Measurements from ENCODE around the gene SPATA2L.

SPATA2L gene

DNA sequence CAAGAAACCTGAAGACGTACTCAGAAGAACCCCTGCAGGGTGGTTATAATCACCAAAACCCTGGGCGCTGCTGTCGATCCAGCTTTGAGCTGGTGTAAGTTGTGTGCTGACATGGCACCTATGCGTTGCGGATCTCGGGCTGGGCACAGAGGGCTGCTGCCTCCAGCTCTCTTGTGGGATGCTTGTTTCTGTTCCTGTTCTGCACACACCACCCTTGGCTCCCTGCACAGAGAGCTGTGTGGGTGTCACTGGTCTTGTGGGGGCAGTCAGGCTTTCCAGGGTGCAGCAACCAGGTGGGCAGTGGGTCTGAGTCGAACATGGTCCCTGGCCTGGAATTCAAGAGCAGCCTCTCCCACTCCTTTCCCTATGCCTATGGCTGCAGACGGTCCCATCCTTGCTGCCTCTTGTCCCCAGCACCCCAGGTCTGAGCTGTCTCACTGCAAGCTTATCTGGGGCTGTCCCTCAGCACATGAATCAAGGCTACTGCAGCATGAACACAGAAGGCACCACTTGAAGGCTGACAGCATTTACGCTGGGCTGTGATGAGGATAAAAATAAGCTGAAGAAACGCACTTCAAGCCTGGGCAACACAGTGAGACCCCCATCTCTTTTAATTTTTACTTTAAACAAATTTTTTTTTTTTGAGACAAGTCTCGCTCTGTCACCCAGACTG, 40.0 kb upstream of the SPATA2L start:
- no peaks in the 10 kb centered on the region for H3K9me3 ChIP-seq (ENCODE audit: insufficient read depth, low read length)
- no peak overlapping the region for H3K4me2 ChIP-seq (ENCODE audit: low read depth, low read length, poor library complexity, severe bottlenecking)
- no peak overlapping the region for H3K9ac ChIP-seq (ENCODE audit: low read length)
- H3K36me3 ChIP-seq (ENCODE audit: low read length): peaks cover 17% of the 10 kb centered on the region; the same call in 1 of the 2 replicates
- no peak overlapping the region for H3K27ac ChIP-seq (ENCODE audit: low read depth, low read length)
- no peaks in the 10 kb centered on the region for H3K9me2 ChIP-seq (replicated peaks; ENCODE audit: insufficient read depth, low read length)
- H3K4me3 ChIP-seq (ENCODE audit: insufficient read depth, low read length, poor library complexity, severe bottlenecking): no peak overlapping the region
- H3K27me3 ChIP-seq (ENCODE audit: low read length): no peaks in the 10 kb centered on the region
- no peak overlapping the region for H2AFZ ChIP-seq (ENCODE audit: low read depth, low read length, severe bottlenecking)
- peaks cover 12% of the 10 kb centered on the region for H3F3A ChIP-seq (ENCODE audit: insufficient read depth)
- H4K20me1 ChIP-seq (ENCODE audit: low read depth, low read length): no peaks in the 10 kb centered on the region
- no peaks in the 10 kb centered on the region for H3K79me2 ChIP-seq (ENCODE audit: insufficient read depth, low read length)
- no peak for TF ChIP-seq EZH2phosphoT487 (conservative IDR thresholded peaks at IDR 0.05; ENCODE audit: low read length)
- TF ChIP-seq, protein P1, sequence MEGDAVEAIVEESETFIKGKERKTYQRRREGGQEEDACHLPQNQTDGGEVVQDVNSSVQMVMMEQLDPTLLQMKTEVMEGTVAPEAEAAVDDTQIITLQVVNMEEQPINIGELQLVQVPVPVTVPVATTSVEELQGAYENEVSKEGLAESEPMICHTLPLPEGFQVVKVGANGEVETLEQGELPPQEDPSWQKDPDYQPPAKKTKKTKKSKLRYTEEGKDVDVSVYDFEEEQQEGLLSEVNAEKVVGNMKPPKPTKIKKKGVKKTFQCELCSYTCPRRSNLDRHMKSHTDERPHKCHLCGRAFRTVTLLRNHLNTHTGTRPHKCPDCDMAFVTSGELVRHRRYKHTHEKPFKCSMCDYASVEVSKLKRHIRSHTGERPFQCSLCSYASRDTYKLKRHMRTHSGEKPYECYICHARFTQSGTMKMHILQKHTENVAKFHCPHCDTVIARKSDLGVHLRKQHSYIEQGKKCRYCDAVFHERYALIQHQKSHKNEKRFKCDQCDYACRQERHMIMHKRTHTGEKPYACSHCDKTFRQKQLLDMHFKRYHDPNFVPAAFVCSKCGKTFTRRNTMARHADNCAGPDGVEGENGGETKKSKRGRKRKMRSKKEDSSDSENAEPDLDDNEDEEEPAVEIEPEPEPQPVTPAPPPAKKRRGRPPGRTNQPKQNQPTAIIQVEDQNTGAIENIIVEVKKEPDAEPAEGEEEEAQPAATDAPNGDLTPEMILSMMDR (IDR thresholded peaks at IDR 0.05; ENCODE audit: insufficient read depth, low read length, poor library complexity, severe bottlenecking): no peak

DNA sequence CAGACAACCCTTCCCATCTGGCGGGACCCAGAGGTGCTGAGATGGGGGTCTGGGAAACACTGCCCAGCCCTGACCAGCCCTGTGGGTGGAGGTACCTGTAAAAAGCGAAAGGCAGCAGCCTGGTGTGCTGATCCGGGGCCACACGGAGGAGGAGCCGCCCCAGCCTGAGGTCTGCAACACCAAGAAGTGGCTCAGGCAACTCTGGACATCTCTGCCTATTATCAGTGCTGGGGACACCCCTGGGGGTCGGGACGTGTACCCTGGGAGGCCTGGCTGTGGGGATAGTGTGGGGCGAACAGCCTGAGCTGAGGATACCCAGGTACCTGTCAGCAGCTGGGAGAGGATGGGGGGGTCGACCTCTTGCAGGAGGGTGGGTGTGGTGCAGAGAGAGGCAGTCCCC, 37.9 kb upstream of the SPATA2L start:
- Histone ChIP-seq H4K20me1 (ENCODE audit: low read depth, low read length) (0 out of 2 replicates have a peak, but pooled peaks cover 2% of the 10 kb centered on the region), H3K9me3 (ENCODE audit: insufficient read depth, low read length) (no peaks in the 10 kb centered on the region), H3K36me3 (ENCODE audit: low read length) (peaks cover 14% of the 10 kb centered on the region; the same call in 1 of the 2 replicates)

DNA sequence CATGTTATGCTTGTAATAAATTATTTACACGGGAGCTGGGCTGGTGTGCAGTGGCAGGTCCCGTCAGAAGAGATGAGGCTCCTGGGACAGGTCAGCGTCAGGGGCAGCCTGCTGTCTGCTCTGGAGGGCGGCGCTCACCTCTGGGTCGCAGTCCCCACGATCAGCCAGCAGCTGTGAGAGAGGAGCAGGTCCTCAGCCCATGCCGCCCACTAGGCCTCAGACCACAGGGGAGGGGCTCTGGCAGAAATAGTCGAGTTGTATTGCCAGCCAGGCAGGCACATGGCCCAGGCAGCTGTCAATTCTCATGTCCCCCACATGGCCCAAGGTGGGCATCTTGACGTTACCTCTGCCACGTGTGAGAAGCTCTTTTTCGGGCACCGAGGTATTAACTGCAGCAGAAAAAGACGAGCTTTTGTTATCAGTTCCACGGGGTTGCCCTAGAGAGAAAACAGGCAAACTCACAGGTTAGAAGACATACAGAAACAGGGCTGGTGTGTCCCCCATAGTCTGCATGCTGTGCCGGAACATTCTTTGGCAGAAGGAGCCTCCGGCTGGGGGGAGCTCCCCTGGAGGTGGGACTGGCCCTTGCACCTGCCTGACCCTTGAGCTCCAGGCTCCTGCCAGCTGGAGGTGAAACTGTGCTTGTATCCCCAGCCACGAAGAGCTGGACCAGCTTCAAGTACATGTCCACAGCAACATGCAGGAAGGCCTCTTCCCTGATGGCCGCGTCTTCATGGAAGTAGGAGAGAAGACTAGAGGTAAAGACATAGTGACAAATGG, 37.2 kb upstream of the SPATA2L start:
- Histone ChIP-seq H3K27me3 (ENCODE audit: low read length) (no peaks in the 10 kb centered on the region), H4K20me1 (ENCODE audit: low read depth, low read length) (0 out of 2 replicates have a peak, but pooled peaks cover 2% of the 10 kb centered on the region)

More for the DNA sequence above, 37.9 kb upstream of the SPATA2L start:
- Histone ChIP-seq H3K27me3 (ENCODE audit: low read length) (no peaks in the 10 kb centered on the region), H3K4me3 (ENCODE audit: insufficient read depth, low read length, poor library complexity, severe bottlenecking) (no peak overlapping the region), H3K4me2 (ENCODE audit: low read depth, low read length, poor library complexity, severe bottlenecking) (no peak overlapping the region), H2AFZ (ENCODE audit: low read depth, low read length, severe bottlenecking) (no peak overlapping the region), H3K27ac (ENCODE audit: low read depth, low read length) (no peak overlapping the region), H3K79me2 (ENCODE audit: insufficient read depth, low read length) (no peaks in the 10 kb centered on the region), H3K9ac (ENCODE audit: low read length) (no peak overlapping the region), H3K9me2 (replicated peaks; ENCODE audit: insufficient read depth, low read length) (no peaks in the 10 kb centered on the region), H3F3A (ENCODE audit: insufficient read depth) (peaks cover 12% of the 10 kb centered on the region)
- TF ChIP-seq, protein P1 (IDR thresholded peaks at IDR 0.05; ENCODE audit: insufficient read depth, low read length, poor library complexity, severe bottlenecking): no peak
- no peak for TF ChIP-seq EZH2phosphoT487 (conservative IDR thresholded peaks at IDR 0.05; ENCODE audit: low read length)

More for the DNA sequence above, 37.2 kb upstream of the SPATA2L start:
- Histone ChIP-seq H3K9me2 (replicated peaks; ENCODE audit: insufficient read depth, low read length) (no peaks in the 10 kb centered on the region), H2AFZ (ENCODE audit: low read depth, low read length, severe bottlenecking) (no peak overlapping the region), H3K4me2 (ENCODE audit: low read depth, low read length, poor library complexity, severe bottlenecking) (no peak overlapping the region), H3K36me3 (ENCODE audit: low read length) (peaks cover 14% of the 10 kb centered on the region; the same call in 1 of the 2 replicates), H3K27ac (ENCODE audit: low read depth, low read length) (no peak overlapping the region), H3K4me3 (ENCODE audit: insufficient read depth, low read length, poor library complexity, severe bottlenecking) (no peak overlapping the region), H3K9ac (ENCODE audit: low read length) (no peak overlapping the region), H3K79me2 (ENCODE audit: insufficient read depth, low read length) (no peaks in the 10 kb centered on the region), H3F3A (ENCODE audit: insufficient read depth) (peaks cover 12% of the 10 kb centered on the region), H3K9me3 (ENCODE audit: insufficient read depth, low read length) (no peaks in the 10 kb centered on the region)
- no peak for TF ChIP-seq EZH2phosphoT487 (conservative IDR thresholded peaks at IDR 0.05; ENCODE audit: low read length)
- TF ChIP-seq, protein P1 (IDR thresholded peaks at IDR 0.05; ENCODE audit: insufficient read depth, low read length, poor library complexity, severe bottlenecking): no peak
